Astrocyte of the spinal cord (primary cell): Measurements from ENCODE around the gene TRAPPC10.

ENCODE experiments used
- DNase-seq: peaks from one replicate; pipeline ENCODE4 v3.0.0; 2011; ENCODE audit warnings: low read depth, low spot score
- H3K4me3 ChIP-seq: 2 replicates; pipeline ENCODE4 v1.5.1; 2011; ENCODE audit warnings: low read depth, mild to moderate bottlenecking, low read length, moderate library complexity
- in situ Hi-C: cut with HindIII; loops from 2 replicates; pipeline ENCODE4 v1.10.0; 2017; ENCODE audit warnings: low sequenced_read_pairs
- TF ChIP-seq, protein P1 (sequence below): IDR thresholded peaks from 2 replicates; pipeline ENCODE4 v1.5.1; 2012; ENCODE audit warnings: low read depth, mild to moderate bottlenecking, low read length, inconsistent platforms

TRAPPC10 gene

GRCh38 chr21:43993420-43993934 is 18.6 kb upstream of the TRAPPC10 start:
- in situ Hi-C loops, result no loop called here

DNA sequence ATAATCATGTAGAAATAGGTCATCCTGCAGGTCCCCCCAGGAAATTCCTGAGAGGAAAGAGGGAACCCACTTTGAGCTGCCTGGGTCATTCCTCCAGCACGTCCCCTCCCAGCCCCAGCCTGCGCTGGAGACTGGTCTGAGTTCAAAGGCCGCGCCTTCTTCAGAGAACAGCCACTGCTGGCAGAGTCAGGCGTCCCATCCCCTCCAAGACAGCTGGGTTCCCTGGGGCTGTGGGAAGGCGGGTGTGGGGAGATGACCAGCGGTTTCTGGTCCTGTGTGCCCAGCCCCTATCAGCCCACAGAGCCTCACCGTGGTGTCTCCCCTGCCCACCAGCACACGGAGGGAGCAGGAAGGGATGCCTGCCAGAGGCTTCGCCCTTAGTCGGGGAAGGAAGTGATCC is 18.0 kb upstream of the TRAPPC10 start:
- TF ChIP-seq, protein P1, sequence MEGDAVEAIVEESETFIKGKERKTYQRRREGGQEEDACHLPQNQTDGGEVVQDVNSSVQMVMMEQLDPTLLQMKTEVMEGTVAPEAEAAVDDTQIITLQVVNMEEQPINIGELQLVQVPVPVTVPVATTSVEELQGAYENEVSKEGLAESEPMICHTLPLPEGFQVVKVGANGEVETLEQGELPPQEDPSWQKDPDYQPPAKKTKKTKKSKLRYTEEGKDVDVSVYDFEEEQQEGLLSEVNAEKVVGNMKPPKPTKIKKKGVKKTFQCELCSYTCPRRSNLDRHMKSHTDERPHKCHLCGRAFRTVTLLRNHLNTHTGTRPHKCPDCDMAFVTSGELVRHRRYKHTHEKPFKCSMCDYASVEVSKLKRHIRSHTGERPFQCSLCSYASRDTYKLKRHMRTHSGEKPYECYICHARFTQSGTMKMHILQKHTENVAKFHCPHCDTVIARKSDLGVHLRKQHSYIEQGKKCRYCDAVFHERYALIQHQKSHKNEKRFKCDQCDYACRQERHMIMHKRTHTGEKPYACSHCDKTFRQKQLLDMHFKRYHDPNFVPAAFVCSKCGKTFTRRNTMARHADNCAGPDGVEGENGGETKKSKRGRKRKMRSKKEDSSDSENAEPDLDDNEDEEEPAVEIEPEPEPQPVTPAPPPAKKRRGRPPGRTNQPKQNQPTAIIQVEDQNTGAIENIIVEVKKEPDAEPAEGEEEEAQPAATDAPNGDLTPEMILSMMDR, result no peak
- in situ Hi-C loops, result no loop called here
- H3K4me3 ChIP-seq, result no peak overlapping the region
- no peak for DNase-seq

More at GRCh38 chr21:43993420-43993934, 18.6 kb upstream of the TRAPPC10 start:
- no peak overlapping the region for H3K4me3 ChIP-seq
- TF ChIP-seq, protein P1, result no peak
- DNase-seq, result no peak

GRCh38 chr21:43994646-43995045 is 17.5 kb upstream of the TRAPPC10 start:
- in situ Hi-C loops, result no loop called here
- DNase-seq, result no peak
- no peak overlapping the region for H3K4me3 ChIP-seq
- TF ChIP-seq, protein P1, result no peak

DNA sequence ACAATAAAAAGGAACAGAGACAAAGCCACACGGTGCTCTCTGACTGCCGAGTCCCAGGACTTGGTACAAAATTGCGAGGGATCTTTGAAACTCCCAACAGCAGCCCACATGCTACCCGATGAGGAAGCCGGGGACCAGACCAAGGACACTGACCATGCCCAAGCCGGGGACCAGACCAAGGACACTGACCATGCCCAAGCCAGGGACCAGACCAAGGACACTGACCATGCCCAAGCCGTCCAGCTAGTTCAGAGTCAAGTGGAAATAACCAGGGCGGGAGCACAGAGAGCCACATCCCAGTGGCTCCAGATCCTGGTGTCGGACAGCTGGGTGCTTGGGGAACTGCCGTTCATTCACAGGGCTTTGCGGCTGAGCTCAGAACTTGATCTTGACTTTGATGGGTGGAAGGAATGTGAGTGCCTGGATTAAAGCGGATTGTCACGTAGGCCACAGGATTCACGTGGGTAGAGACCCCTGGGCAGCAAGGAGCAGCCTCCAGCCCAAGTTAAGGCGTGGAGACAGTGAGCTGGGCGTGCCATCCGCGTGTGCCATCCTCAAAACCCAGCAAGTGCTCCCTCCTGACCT is 16.5 kb upstream of the TRAPPC10 start:
- TF ChIP-seq, protein P1, result no peak
- DNase-seq, result no peak
- in situ Hi-C loops, result no loop called here
- H3K4me3 ChIP-seq, result no peak overlapping the region

DNA sequence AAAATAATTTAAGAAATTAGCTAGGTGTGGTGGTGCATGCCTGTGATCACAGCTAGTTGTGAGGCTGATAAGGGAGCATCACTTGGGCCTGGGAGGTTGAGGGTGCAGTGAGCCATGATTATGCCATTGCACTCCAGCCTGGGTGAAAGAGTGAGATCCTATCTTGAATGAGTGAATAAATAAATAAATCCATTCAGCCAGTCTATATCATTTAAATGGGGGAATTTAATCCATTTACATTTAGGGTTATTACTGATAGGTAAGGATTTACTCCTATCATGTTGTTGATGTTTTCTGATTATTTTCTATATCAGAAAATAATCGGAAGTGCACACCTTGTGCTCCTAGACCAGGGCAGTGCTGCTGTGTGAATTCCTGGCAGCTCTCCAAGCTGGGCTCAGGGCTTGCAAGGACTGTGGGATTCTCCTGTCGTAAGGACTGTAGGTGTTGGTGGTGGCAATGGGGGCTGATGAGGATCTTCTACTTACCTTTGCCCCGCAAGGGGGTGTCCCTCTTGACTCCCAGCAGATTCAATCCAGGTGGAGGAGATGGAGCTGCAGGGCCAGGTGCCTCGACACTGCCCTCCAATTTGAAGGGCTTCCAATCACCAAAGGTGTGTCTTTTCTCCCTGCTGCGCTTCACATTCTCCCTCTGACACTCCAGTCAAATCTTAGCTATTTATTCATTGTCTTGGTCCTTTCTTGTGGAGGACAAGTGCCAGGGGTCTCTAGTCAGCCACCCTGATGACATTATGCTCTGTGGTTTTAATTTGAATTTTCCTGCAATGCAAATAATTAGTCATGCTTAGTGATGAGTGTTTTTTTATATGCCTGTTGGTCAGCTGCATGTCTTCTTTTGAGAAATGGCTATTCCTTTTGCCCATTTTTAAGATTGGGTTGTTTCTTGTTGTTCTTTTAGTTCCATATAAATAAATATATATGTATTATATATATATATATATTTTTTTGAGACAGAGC is 14.1 kb upstream of the TRAPPC10 start:
- DNase-seq, result no peak
- TF ChIP-seq, protein P1, result no peak
- in situ Hi-C loops, result no loop called here
- no peak overlapping the region for H3K4me3 ChIP-seq

- in situ Hi-C loops, result no loop called here
- no peak overlapping the region for H3K4me3 ChIP-seq
- TF ChIP-seq, protein P1, result no peak
- no peak for DNase-seq
Measured at GRCh38 chr21:44000360-44000759, 11.7 kb upstream of the TRAPPC10 start.
